GM10248 (cell line): Measurements from ENCODE around the gene BRMS1.

ENCODE experiments used
- CTCF ChIA-PET: fragments of 300-600 bp; sonication (Branson Sonifier 250); formaldehyde crosslinking; extraction: SDS; loops from one replicate; lab custom pipeline; 2021; ENCODE audit warnings: antibody characterized with exemption; lab: Yijun Ruan, JAX
- POLR2A ChIA-PET: fragments of 350-650 bp; sonication (Branson Sonifier 250); formaldehyde crosslinking; extraction: SDS; loops from one replicate; lab custom pipeline; 2020; ENCODE audit warnings: antibody characterized with exemption; lab: Yijun Ruan, JAX
- DNase-seq: peaks from one replicate; pipeline ENCODE4 v3.0.0; 2012; ENCODE audit errors: extremely low spot score
- TF ChIP-seq, protein P1 (sequence below): IDR thresholded peaks from 2 replicates; pipeline ENCODE4 v1.5.1; 2012; ENCODE audit warnings: mild to moderate bottlenecking, low read depth; ENCODE audit errors: extremely low read depth, missing control alignments, control extremely low read depth

BRMS1 gene

DNA sequence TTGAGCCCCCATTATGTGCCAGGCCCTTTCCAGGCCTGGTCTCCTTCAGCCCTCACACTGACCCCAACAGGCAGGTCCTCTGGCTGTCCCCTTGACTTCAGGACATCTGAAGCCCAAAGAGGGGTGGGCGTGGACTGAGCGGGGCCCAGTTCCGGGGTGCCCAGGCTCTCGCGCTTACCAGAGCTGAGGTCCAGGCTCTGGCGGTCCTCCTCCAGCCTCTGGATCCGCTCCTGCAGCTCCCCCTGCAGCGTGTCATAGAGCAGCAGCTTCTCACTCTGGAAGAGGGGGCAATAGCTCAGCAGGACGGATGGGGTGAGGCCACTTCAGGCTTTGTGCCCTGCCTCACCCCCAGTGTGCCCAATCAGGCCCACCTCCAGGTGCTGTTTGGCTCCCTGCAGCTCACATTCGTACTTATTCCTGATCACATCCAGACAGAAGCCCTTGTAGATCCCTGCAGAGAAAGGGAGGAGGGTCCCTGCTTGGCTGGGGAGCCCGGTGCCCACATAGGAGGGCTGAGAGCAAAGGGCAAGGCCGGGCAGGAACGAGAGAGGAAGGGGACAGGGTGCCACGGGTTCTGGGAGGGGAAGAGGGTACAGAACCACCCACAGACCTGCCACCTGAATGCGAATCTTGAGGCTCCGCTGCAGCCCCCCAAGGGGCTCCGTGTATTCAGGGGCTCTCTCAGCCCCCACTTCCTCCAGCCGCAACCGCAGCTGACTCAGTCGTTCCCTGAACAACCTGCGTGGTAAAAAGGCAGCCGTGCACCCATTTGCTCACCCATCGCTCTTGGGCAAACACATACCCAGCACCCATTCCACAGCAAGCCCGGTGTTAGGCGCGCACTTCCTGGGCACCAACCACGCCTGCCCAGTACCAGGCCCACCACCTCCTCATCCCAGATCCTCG is 4.1 kb downstream of the BRMS1 start:
- TF ChIP-seq, protein P1, sequence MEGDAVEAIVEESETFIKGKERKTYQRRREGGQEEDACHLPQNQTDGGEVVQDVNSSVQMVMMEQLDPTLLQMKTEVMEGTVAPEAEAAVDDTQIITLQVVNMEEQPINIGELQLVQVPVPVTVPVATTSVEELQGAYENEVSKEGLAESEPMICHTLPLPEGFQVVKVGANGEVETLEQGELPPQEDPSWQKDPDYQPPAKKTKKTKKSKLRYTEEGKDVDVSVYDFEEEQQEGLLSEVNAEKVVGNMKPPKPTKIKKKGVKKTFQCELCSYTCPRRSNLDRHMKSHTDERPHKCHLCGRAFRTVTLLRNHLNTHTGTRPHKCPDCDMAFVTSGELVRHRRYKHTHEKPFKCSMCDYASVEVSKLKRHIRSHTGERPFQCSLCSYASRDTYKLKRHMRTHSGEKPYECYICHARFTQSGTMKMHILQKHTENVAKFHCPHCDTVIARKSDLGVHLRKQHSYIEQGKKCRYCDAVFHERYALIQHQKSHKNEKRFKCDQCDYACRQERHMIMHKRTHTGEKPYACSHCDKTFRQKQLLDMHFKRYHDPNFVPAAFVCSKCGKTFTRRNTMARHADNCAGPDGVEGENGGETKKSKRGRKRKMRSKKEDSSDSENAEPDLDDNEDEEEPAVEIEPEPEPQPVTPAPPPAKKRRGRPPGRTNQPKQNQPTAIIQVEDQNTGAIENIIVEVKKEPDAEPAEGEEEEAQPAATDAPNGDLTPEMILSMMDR, result no peak
- ChIA-PET CTCF (interaction anchor here (1.3 to 2.1 kb wide), 2 partner anchors 12 to 29 kb away, joined by 3 to 15 read pairs; no protein-coding TSS in a partner anchor), POLR2A (no interaction called here)
- no peak for DNase-seq

DNA sequence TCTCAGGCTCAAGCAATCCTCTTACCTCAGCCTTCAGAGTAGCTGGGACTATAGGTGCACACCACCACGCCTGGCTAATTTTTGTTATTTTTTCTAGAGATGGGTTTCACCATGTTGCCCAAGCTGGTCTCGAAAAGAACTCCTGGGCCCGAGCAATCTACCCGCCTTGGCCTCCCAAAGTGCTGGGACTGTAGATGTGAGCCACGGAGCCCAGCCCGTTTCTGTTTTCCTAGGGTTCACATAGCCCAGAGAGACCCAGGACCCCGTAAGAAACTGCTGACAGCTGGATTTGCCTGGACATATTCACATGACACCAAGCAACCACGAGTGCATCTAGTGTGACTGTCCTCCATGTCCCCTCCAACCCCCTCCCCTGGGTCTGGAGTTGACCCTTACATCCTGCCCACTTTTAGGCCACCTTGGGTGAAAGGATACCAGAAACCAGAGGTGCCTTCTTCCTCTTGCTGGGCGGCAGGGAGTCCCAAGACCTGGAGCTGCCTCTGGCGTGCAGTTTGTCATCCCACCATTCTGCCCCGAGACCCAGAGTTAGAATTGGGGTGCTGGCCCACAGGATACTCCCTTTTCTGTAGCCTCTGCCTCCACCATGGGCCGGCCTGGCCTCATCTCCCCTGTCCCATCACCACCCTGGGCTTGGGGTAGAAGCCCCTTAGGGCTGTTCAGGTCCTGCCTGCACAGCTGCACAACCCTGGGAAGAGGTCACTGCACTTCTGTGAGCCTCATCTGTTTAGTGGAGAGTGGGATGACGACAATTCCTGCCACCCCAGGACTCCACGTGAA is 5.0 kb downstream of the BRMS1 start:
- TF ChIP-seq, protein P1, result no peak
- ChIA-PET CTCF (interaction anchor here (1.0 to 2.1 kb wide), 5 partner anchors 7 to 54 kb away, joined by 3 to 15 read pairs (median 3); partner anchors contain the start of gene B4GAT1), POLR2A (no interaction called here)
- no peak for DNase-seq

DNA sequence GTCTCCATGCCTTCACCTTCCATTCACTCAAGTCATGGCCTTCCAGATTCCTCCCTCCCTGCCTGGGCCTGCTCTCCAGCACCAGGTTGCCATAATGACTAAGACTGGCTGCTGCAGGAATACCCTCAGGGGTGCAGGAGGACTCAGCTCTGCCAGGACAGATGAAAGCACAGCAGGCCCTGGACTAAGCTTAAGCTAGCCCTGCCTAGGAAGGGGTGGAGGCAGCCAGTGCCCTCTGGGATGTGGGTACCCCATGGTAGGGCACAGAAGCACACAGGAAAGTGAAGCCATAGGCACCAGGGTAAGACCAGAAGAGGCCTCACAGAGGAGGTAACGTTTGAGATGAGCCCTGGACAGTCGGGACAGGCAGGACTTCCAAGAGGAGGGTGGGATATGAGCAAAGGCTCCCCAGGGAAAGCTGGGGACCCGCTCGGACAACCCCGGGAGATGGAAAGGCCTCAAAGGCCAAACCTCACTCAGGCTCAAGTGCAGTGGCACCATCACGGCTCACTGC is 5.7 kb downstream of the BRMS1 start:
- CTCF ChIA-PET, result interaction anchor here (1.0 to 2.1 kb wide), 5 partner anchors 8 to 53 kb away, joined by 3 to 15 read pairs (median 3); partner anchors contain the start of gene B4GAT1
- DNase-seq, result no peak
- TF ChIP-seq, protein P1, result no peak
- POLR2A ChIA-PET, result no interaction called here

DNA sequence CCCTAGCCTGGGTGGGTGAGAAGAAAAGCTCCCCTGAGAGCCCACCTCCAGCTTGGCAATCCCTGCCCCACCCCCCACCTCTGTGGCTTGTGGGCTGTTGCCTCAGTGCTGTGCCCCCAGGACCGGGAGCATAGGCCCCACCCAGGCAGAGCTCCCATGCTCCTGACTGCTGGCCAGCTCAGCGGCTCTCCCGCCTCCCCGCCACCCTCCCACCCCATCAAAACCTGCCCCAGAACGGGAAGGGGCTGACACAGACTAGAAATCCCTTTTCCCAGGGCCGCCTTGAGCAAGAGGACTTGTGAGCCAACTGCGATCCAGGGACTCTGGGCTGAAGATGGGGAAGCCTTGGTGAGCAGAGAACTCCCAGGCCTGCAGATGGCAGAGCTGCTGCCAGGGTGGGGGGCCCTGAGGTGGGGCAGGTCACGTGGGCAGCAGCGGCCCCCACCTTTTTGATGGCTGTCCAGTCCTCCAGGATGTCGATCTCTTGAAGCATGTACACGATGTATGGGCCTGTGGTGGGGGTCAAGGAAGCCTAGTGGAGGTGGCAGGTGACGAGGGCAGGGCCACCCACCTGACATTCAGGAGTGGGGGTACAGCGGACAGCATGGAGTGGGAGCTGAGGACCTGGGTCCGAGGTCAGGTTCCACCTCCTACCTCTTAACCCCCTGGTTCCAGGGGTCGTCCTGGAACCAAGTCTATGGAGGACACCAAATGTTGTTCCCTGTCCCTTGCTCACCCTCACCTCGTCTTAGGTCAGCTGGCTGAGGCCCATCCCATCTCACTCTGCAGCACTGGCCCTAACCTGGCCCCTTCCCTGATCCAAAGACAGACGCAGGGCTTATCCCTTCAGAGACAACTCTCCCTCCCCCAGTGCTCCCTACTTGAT is 6.4 kb downstream of the BRMS1 start:
- POLR2A ChIA-PET, result no interaction called here
- no peak for DNase-seq
- TF ChIP-seq, protein P1, result no peak
- CTCF ChIA-PET, result interaction anchor here (0.7 to 1.8 kb wide), 10 partner anchors 9 to 70 kb away, joined by 3 to 6 read pairs (median 4); partner anchors contain the start of gene B4GAT1

DNA sequence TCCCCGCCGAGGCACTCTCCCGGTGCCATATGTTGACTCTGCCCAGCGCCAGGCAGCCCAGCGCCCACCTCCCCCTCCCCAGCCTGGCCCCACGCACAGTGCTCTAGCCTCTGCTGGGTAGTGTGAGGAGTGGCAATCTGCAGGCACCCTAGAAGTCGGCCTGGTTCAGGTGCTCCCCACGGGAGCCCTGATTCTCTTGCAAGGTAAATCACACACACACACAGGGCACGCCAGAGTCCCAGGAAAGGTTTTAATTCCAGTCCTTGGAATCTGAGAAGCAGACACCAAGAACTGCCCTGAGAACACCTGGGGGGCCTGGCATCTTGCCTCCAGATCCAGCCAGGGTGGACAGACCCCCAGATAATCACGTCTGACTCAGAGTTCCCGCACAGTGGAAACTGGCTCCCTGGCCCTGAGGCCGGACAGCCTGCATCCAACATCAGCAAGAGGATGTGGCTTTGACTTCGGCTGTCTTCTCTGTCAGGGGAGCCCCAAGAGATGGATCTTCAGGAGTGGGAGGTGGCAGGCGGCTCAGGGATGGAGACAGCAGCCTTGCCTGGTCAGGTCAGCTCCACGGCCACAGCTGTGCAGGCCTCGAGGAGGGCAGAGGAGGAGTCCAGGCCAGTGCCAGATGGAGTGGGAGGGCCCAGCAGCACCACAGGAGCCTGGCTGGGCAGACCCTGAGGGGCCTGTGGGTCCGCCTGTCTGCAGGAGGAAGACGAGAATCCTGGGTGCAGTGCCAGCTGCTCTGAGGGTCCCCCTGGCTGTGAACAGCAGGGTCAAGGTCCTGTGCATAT is 7.6 kb downstream of the BRMS1 start:
- DNase-seq, result no peak
- POLR2A ChIA-PET, result no interaction called here
- TF ChIP-seq, protein P1, result no peak
- CTCF ChIA-PET, result interaction anchor here (0.7 to 8.7 kb wide), 8 partner anchors 25 to 115 kb away, joined by 3 to 126 read pairs (median 4); no protein-coding TSS in a partner anchor
